Activated naive CD4-positive, alpha-beta T cell treated with anti-CD3 and anti-CD28 coated beads, Interleukin-2, amount 50 U/mL, for 24 hours (primary cell): ENCODE measurements around the gene GNG4.
"Not testable (repeated sequence)": the region's sequence is repeated elsewhere in the genome, so short reads cannot be mapped to it uniquely, and the experiment has no call there.

Experiments used
- H3K27ac Mint-ChIP-seq: one replicate; pipeline ENCODE4 v1.8.0; 2021; ENCODE audit warnings: mild to moderate bottlenecking, mixed read lengths
- H3K27me3 Mint-ChIP-seq: one replicate; pipeline ENCODE4 v1.8.0; 2021; ENCODE audit warnings: mixed read lengths
- H3K36me3 Mint-ChIP-seq: one replicate; pipeline ENCODE4 v1.8.0; 2021; ENCODE audit warnings: mixed read lengths
- H3K4me1 Mint-ChIP-seq: one replicate; pipeline ENCODE4 v1.8.0; 2021; ENCODE audit warnings: mixed read lengths
- H3K4me3 Mint-ChIP-seq: one replicate; pipeline ENCODE4 v1.8.0; 2021; ENCODE audit warnings: mild to moderate bottlenecking, mixed read lengths
- H3K9me3 Mint-ChIP-seq: one replicate; pipeline ENCODE4 v1.8.0; 2021; ENCODE audit warnings: mixed read lengths

Gene GNG4

GRCh38 chr1:235584973-235585372 lies 64.6 kb downstream of the GNG4 start:
- peaks cover 9% of the 10 kb centered on the region for H3K9me3 Mint-ChIP-seq
- H3K4me3 Mint-ChIP-seq, result no peak overlapping the region
- H3K4me1 Mint-ChIP-seq, result no peaks in the 10 kb centered on the region
- H3K27ac Mint-ChIP-seq, result no peak overlapping the region
- peaks cover 1% of the 10 kb centered on the region for H3K27me3 Mint-ChIP-seq
- peaks cover 2% of the 10 kb centered on the region for H3K36me3 Mint-ChIP-seq

GRCh38 chr1:235583511-235584001 lies 66.0 kb downstream of the GNG4 start:
- peaks cover 3% of the 10 kb centered on the region for H3K9me3 Mint-ChIP-seq

GRCh38 chr1:235582130-235582529 lies 67.5 kb downstream of the GNG4 start:
- Mint-ChIP-seq H3K27ac (no peak overlapping the region), H3K4me1 (no peaks in the 10 kb centered on the region), H3K9me3 (no peaks in the 10 kb centered on the region), H3K27me3 (peaks cover 1% of the 10 kb centered on the region), H3K36me3 (no peaks in the 10 kb centered on the region), H3K4me3 (no peak overlapping the region)

More at GRCh38 chr1:235583511-235584001, 66.0 kb downstream of the GNG4 start:
- H3K27me3 Mint-ChIP-seq, result peaks cover 1% of the 10 kb centered on the region
- no peak overlapping the region for H3K27ac Mint-ChIP-seq
- no peak overlapping the region for H3K4me3 Mint-ChIP-seq
- no peaks in the 10 kb centered on the region for H3K36me3 Mint-ChIP-seq
- no peaks in the 10 kb centered on the region for H3K4me1 Mint-ChIP-seq

GRCh38 chr1:235579891-235580290 lies 69.7 kb downstream of the GNG4 start:
- no peak overlapping the region for H3K4me3 Mint-ChIP-seq
- H3K9me3 Mint-ChIP-seq, result no peaks in the 10 kb centered on the region
- no peaks in the 10 kb centered on the region for H3K4me1 Mint-ChIP-seq
- H3K27ac Mint-ChIP-seq, result no peak overlapping the region
- no peaks in the 10 kb centered on the region for H3K36me3 Mint-ChIP-seq
- no peaks in the 10 kb centered on the region for H3K27me3 Mint-ChIP-seq

GRCh38 chr1:235575597-235575996 lies 74.0 kb downstream of the GNG4 start:
- Mint-ChIP-seq H3K27me3 (no peaks in the 10 kb centered on the region), H3K27ac (no peak overlapping the region), H3K36me3 (no peaks in the 10 kb centered on the region), H3K9me3 (no peaks in the 10 kb centered on the region), H3K4me3 (no peak overlapping the region), H3K4me1 (no peaks in the 10 kb centered on the region)

GRCh38 chr1:235573880-235574279 lies 75.7 kb downstream of the GNG4 start:
- Mint-ChIP-seq H3K9me3 (no peaks in the 10 kb centered on the region), H3K27me3 (no peaks in the 10 kb centered on the region), H3K36me3 (no peaks in the 10 kb centered on the region), H3K27ac (no peak overlapping the region), H3K4me3 (no peak overlapping the region), H3K4me1 (no peaks in the 10 kb centered on the region)

GRCh38 chr1:235572971-235573370 lies 76.6 kb downstream of the GNG4 start:
- not testable (repeated sequence) for H3K4me1 Mint-ChIP-seq, H3K27me3 Mint-ChIP-seq, H3K9me3 Mint-ChIP-seq, H3K4me3 Mint-ChIP-seq, H3K36me3 Mint-ChIP-seq, H3K27ac Mint-ChIP-seq

GRCh38 chr1:235571482-235571881 lies 78.1 kb downstream of the GNG4 start:
- no peak overlapping the region for H3K4me3 Mint-ChIP-seq
- no peak overlapping the region for H3K27ac Mint-ChIP-seq
- no peaks in the 10 kb centered on the region for H3K27me3 Mint-ChIP-seq
- H3K36me3 Mint-ChIP-seq, result no peaks in the 10 kb centered on the region
- H3K9me3 Mint-ChIP-seq, result no peaks in the 10 kb centered on the region
- peaks cover 14% of the 10 kb centered on the region for H3K4me1 Mint-ChIP-seq

GRCh38 chr1:235567812-235568503 lies 81.6 kb downstream of the GNG4 start:
- Mint-ChIP-seq H3K9me3 (no peaks in the 10 kb centered on the region), H3K27ac (no peak overlapping the region), H3K4me1 (peaks cover 14% of the 10 kb centered on the region), H3K4me3 (no peak overlapping the region), H3K27me3 (no peaks in the 10 kb centered on the region), H3K36me3 (no peaks in the 10 kb centered on the region)

GRCh38 chr1:235566084-235566483 lies 83.5 kb downstream of the GNG4 start:
- Mint-ChIP-seq H3K9me3 (no peaks in the 10 kb centered on the region), H3K27me3 (no peaks in the 10 kb centered on the region), H3K27ac (no peak overlapping the region), H3K36me3 (no peaks in the 10 kb centered on the region), H3K4me3 (no peak overlapping the region), H3K4me1 (peaks cover 14% of the 10 kb centered on the region)

- peaks cover 14% of the 10 kb centered on the region for H3K4me1 Mint-ChIP-seq
- no peaks in the 10 kb centered on the region for H3K9me3 Mint-ChIP-seq
- H3K27me3 Mint-ChIP-seq, result no peaks in the 10 kb centered on the region
- no peak overlapping the region for H3K27ac Mint-ChIP-seq
- H3K36me3 Mint-ChIP-seq, result no peaks in the 10 kb centered on the region
- H3K4me3 Mint-ChIP-seq, result no peak overlapping the region
Observed at GRCh38 chr1:235563513-235564061, 86.0 kb downstream of the GNG4 start.

- H3K9me3 Mint-ChIP-seq, result no peaks in the 10 kb centered on the region
Observed at GRCh38 chr1:235562589-235562988, 87.0 kb downstream of the GNG4 start.

GRCh38 chr1:235558621-235559169 lies 90.9 kb downstream of the GNG4 start:
- Mint-ChIP-seq H3K27ac (no peak overlapping the region), H3K36me3 (no peaks in the 10 kb centered on the region), H3K9me3 (no peaks in the 10 kb centered on the region), H3K27me3 (no peaks in the 10 kb centered on the region), H3K4me1 (no peaks in the 10 kb centered on the region), H3K4me3 (no peak overlapping the region)

More at GRCh38 chr1:235562589-235562988, 87.0 kb downstream of the GNG4 start:
- H3K4me3 Mint-ChIP-seq, result no peak overlapping the region
- no peaks in the 10 kb centered on the region for H3K36me3 Mint-ChIP-seq
- peaks cover 4% of the 10 kb centered on the region for H3K4me1 Mint-ChIP-seq
- H3K27me3 Mint-ChIP-seq, result no peaks in the 10 kb centered on the region
- no peak overlapping the region for H3K27ac Mint-ChIP-seq

- H3K27me3 Mint-ChIP-seq, result no peaks in the 10 kb centered on the region
- H3K27ac Mint-ChIP-seq, result no peak overlapping the region
- H3K4me1 Mint-ChIP-seq, result no peaks in the 10 kb centered on the region
Observed at GRCh38 chr1:235557495-235557894, 92.1 kb downstream of the GNG4 start.

GRCh38 chr1:235556807-235557206 lies 92.8 kb downstream of the GNG4 start:
- Mint-ChIP-seq H3K4me3 (no peak overlapping the region), H3K9me3 (no peaks in the 10 kb centered on the region), H3K27me3 (no peaks in the 10 kb centered on the region), H3K36me3 (no peaks in the 10 kb centered on the region), H3K27ac (no peak overlapping the region), H3K4me1 (no peaks in the 10 kb centered on the region)

More at GRCh38 chr1:235557495-235557894, 92.1 kb downstream of the GNG4 start:
- no peaks in the 10 kb centered on the region for H3K36me3 Mint-ChIP-seq
- H3K4me3 Mint-ChIP-seq, result no peak overlapping the region
- H3K9me3 Mint-ChIP-seq, result no peaks in the 10 kb centered on the region

GRCh38 chr1:235553112-235553551 lies 96.5 kb downstream of the GNG4 start:
- H3K4me1 Mint-ChIP-seq, result no peaks in the 10 kb centered on the region
- no peak overlapping the region for H3K27ac Mint-ChIP-seq
- H3K27me3 Mint-ChIP-seq, result no peaks in the 10 kb centered on the region
- H3K9me3 Mint-ChIP-seq, result no peaks in the 10 kb centered on the region
- H3K4me3 Mint-ChIP-seq, result no peak overlapping the region
- H3K36me3 Mint-ChIP-seq, result no peaks in the 10 kb centered on the region
